NB4 (cell line): ENCODE results near the gene CALD1.

Experiments
- DNase-seq: peaks from one replicate; pipeline ENCODE4 v3.0.0; 2010; ENCODE audit warnings: low read depth
- H3K4me3 ChIP-seq: one replicate; pipeline ENCODE4 v1.5.1; 2011; ENCODE audit warnings: mild to moderate bottlenecking, low read depth, low read length, moderate library complexity
- CTCF ChIP-seq: IDR thresholded peaks from one replicate; pipeline ENCODE4 v1.5.1; 2012; ENCODE audit warnings: low read depth, low read length
- MAX ChIP-seq: IDR thresholded peaks from 2 replicates; pipeline ENCODE4 v1.6.1; 2011; ENCODE audit warnings: low read depth, low read length
- MYC ChIP-seq: IDR thresholded peaks from 2 replicates; pipeline ENCODE4 v1.6.1; 2011; ENCODE audit warnings: low read depth, low read length
- POLR2A ChIP-seq: IDR thresholded peaks from 2 replicates; pipeline ENCODE4 v1.6.1; 2011; ENCODE audit warnings: mild to moderate bottlenecking; ENCODE audit not compliant: insufficient read length; ENCODE audit errors: extremely low read depth

CALD1 gene

GRCh38 chr7:134985894-134986362, 206.5 kb downstream of the CALD1 start:
- peak overlapping the region; percentile 71 for H3K4me3 ChIP-seq
- DNase-seq: no peak
- TF ChIP-seq CTCF (no peak), MYC (no peak), MAX (no peak), POLR2A (no peak)

GRCh38 chr7:134986363-134987251, 207.2 kb downstream of the CALD1 start, which contains the start of gene AGBL3:
AGBL3 (plus strand) TSS chr7:134986508; CDS start chr7:134987934, 1,426 bp downstream.
- peak; percentile 44 for TF ChIP-seq POLR2A
- TF ChIP-seq MAX: peak; percentile 23; the same call in 1 of the 2 replicates
- TF ChIP-seq CTCF: peak; percentile 49
- TF ChIP-seq MYC: peak; percentile 26; the same call in 1 of the 2 replicates
- peak within 1 kb of the TSS; percentile 71 for H3K4me3 ChIP-seq
- peak; percentile 93 for DNase-seq

GRCh38 chr7:134988161-134988560, 208.7 kb downstream of the CALD1 start:
- peak overlapping the region; percentile 71 for H3K4me3 ChIP-seq
- TF ChIP-seq MYC (no peak), POLR2A (no peak), CTCF (no peak), MAX (no peak)
- DNase-seq: no peak

- TF ChIP-seq POLR2A (no peak), MAX (no peak), MYC (no peak), CTCF (no peak)
- no peak for DNase-seq
- no peak overlapping the region for H3K4me3 ChIP-seq
Observed at GRCh38 chr7:134991469-134992339, 212.3 kb downstream of the CALD1 start.

GRCh38 chr7:134992626-134993179, 213.3 kb downstream of the CALD1 start:
- no peak overlapping the region for H3K4me3 ChIP-seq
- no peak for DNase-seq
- TF ChIP-seq MAX: no peak
- TF ChIP-seq POLR2A: no peak
- no peak for TF ChIP-seq CTCF
- TF ChIP-seq MYC: no peak
